CD4-positive, alpha-beta T cell treated with Interleukin-17A for 1 hour (primary cell): Measurements from ENCODE around the gene PDE11A.
"Not testable (repeated sequence)": the region's sequence is repeated elsewhere in the genome, so short reads cannot be mapped to it uniquely, and the experiment has no call there.

ENCODE experiments used
- DNase-seq: peaks from one replicate; pipeline ENCODE4 v3.0.0-alpha.2; 2020

The PDE11A gene

DNA sequence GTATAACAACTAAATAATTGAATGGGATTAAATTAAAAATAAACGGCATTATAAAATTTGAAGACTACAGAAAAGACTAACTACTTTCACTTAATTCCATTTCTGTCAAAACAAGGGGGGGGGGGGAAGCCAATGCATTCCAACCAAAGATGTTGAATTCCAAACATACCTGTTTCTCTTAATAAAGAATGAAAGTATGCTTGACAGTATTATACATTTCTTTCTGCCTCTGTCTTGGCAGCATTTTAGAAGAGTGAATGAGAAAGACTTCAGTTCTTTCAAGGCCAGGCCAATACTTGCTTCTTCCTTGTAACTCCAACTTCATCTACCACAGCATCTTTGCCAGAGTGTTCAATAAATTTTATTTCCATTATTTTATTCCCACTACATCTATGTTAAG, 65.9 kb downstream of the PDE11A start:
- DNase-seq: no peak

GRCh38 chr2:178005756-178006155, 66.8 kb downstream of the PDE11A start:
- no peak for DNase-seq

GRCh38 chr2:178002038-178002437, 70.5 kb downstream of the PDE11A start:
- DNase-seq: no peak

DNA sequence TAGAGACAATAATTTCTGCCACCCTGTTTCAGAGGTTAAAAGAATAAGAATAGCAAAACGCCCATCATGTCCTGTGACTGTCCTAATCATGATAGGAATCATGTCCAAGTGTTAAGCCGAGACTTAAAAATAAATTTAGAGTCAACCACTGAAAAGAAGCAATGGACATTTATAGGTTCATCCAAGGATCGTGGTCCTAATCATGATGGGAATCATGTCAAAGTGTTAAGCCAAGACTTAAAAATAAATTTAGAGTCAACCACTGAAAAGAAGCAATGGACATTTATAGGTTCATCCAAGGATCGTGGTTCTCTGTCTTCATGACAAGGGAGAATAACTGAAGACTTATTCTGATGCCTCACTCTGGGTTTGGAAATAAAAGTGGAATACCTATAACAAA, 73.6 kb downstream of the PDE11A start:
- DNase-seq: no peak

DNA sequence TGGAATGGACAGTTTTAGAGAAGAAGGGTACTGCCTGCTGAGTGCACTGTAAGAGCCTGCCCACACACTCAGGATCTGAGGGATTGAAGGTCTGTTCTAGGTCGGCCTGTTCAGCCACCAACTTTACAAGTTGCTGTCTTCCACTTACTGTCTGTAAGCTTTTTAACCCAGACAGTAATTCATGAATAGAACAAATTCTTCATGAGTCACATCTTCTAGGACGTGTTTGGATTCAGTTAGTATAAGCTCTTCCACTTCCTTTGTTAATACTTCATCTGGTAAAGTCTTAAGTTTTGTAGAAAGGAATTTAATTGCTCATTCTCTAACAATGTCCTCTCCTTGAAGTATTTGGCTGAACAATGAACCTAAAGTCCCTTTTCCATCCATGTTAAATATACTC, 74.6 kb downstream of the PDE11A start:
- no peak for DNase-seq

- no peak for DNase-seq
These were observed 79.6 kb downstream of the PDE11A start for GRCh38 chr2:177992992-177993391.

DNA sequence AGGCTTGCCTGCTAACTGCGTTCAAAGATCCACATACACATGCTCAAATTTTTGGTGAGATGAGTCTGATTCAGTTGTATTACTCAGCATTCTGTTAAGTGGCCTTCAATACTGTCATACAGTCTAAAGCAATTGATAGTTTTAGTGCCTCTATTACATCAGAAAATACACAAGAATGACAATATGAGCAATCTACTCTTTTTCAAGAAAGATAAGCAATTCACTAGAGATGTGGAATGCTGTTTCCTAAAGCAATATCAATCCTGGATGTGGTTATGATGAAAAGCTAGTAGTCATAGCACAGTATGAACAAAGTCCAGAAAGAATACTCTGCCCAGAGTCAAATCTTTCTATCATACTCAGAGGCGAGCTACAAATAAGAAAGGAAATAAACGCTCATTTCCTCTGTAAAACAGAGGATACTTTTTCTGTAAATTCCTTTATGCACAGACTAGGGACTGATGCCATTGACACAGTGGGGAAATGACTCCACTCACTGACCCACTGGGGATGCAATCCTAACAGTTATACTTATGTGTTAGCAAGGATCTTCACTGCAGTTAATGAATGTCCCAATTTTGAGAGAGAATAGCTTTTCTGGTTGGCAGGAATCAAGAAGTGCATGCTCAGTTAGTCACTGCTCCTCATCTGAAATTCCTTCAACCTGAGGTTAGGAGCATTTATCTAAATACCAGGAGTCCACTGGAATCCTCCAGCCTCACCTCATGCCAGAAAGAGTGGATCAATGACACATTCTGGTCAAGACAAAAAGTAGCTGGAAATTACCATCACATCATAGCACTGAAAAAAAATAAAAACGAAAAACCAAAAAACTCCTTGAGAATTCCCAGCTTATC, 83.3 kb downstream of the PDE11A start:
- DNase-seq: no peak

DNA sequence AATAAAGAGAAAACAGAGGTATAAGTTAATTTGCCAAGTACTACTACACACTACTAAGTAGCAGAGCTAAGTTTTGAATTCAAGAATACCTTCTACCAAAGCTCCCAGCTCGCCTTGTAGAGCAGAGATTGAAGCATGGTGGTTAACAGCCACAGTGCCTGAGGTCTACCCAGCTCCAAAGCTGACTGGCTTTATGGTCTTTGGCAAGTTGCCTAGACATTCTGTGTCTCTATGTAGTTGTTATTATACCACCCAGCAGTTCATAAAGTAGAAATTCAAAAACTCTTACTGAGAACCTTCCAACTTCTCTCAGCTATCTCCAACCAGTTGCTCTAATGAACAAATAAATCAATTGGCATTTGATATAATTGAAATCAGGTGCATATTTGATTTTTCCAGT, 87.8 kb downstream of the PDE11A start:
- DNase-seq: no peak

DNA sequence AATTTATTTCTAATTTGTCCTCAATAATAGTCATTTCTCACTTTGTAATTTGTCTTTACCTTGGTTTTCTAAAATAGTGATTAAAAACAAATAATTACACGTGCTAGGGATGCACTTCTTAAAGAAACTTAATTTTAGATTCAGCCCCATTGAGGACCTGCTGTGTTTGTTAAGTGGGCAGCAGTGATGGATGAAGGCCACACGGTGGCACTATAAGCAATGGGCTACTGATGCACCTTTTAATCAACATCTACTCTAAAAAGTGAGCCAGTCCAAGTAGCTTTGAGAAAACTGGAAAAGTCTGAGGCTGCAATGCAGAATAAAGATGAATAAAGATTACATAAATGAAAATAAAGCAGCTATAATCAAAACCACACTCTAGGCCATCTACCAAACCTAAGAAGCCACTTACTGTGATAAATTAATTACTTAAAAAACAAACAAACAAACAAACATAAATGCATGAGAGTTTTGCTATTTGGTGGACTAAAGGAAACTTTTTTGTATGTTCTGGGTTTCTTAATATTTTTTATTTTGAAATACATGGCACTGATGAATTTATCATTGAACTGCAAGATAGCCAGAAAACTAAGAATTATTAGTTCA, 89.3 kb downstream of the PDE11A start:
- DNase-seq: no peak

- DNase-seq: no peak
These were observed 99.8 kb downstream of the PDE11A start for GRCh38 chr2:177972782-177973181.

- no peak for DNase-seq
These were observed 100.5 kb downstream of the PDE11A start for GRCh38 chr2:177972123-177972522.

GRCh38 chr2:177970670-177971454, 101.7 kb downstream of the PDE11A start:
- DNase-seq: no peak

DNA sequence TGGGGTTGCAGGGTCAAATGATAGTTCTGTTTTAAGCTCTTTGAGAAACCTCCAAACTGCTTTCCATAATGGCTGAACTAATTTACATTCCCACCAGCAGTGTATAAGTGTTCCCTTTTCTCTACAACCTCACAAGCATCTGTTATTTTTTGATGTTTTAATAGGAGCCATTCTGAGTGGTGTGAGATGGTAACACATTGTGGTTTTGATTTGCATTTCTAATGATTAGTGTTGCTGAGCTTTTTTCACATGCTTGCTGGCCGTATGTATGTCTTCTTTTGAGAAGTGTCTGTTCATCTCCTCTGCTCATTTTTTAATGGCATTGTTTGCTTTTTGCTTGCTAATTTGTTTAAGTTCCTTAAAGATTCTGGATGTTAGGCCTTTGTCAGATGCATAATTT, 107.7 kb downstream of the PDE11A start:
- DNase-seq: no peak

GRCh38 chr2:177952151-177952550, 120.4 kb downstream of the PDE11A start:
- no peak for DNase-seq

- not testable (repeated sequence) for DNase-seq
These were observed 125.0 kb downstream of the PDE11A start for GRCh38 chr2:177947598-177947997.

- DNase-seq: not testable (repeated sequence)
These were observed 128.0 kb downstream of the PDE11A start for GRCh38 chr2:177944530-177944929.

DNA sequence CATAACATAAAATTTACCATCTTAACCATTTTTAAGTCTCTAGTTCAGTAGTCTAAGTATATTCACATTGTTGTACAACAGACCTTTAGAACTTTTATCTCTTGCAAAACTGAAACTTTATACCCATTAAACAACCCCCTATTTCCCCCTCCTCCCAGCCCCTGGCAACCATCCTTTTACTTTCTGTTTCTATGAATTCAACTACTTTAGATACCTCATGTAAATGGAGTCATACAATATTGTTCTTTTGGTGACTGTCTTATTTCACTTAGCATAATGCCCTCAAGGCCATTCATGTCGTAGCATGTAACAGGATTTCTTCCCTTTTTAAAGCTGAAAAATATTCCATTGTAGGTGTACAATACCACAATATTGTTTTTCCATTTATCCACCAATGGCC, 129.8 kb downstream of the PDE11A start:
- no peak for DNase-seq

- no peak for DNase-seq
These were observed 133.4 kb downstream of the PDE11A start for GRCh38 chr2:177939211-177939610.

GRCh38 chr2:177930916-177931315, 141.7 kb downstream of the PDE11A start:
- DNase-seq: no peak

DNA sequence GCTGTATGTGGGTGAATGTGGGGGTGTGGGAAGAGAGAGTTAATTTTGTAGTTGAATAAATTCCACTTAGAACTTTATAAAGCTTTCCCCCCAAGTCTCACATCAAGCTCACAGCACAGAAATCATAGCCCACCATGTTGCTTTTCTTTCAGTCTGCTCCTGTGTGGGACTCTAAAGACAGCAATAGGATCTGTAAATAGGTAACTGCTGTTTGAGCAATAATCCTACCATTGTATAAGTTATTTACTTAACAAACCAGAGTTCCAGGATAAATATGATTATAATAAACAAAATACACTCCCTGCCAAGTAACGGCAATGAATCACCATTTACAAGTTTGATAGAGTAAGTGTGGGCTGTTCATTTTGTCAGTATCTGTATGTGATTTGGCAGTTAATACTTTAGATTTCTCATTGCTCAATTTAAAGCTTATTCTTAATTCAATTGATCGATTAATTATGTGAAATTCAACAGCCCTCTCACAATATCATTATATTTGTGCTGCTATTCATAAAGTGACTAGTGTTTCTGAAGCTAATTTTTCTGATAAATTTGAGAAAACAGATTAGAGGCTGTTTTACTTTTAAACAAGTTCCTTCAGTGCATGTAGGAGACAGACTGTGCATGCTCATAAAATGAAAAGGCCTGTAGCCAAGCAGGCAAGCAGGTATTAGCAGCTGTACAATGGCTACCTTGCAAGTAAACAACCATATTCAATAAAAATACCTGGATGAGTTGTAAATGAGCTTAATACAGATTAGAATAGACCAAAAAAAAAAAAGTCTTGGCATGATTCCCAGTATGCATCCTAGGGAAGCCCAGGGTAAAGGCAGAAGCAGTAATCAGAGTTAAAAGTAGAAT, 142.7 kb downstream of the PDE11A start:
- no peak for DNase-seq

GRCh38 chr2:177923323-177923722, 149.3 kb downstream of the PDE11A start:
- DNase-seq: no peak

DNA sequence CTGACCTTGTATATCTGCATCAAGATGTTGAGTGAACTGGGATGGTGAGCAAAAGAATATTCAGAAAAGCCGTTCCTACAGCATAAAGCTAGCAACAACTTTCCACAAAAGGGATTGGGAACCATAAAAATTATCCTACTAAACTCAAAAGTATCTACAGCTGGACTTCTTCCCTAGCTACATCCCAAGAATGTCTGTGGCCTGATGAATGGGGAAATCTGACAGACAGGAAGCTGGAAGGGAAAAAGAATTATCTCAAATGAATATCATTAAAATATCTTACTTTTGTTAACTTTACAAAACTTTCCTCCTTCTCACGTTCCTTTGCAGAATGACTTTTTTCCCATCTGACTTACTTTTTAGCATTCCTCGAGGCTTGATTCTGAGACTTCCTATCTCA, 150.9 kb downstream of the PDE11A start:
- no peak for DNase-seq

DNA sequence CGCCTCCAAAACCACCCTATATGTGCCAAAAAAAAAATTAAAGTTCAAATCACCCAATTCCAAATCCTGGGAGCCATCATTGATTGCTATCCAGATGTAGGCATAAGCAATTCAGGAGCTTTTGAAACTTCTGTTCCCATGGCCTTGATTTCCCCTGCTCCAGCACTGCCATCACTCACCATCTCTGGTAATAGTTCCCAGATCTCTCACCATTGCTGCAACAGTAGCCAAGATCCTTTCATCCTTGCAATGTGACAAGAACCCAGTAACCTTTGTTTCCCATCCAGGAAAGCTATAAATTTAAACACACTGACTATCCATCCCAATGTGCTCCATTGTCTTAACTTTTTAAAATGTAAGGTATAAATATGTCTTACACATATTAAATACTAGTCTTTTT, 155.4 kb downstream of the PDE11A start:
- no peak for DNase-seq
